Hypothalamus (tissue), 51 donors: ENCODE results near the gene OPRL1.
A peak's percentile ranks its signal among the peaks of the same experiment; 100 is the strongest.
"Not testable (repeated sequence)": the region's sequence is repeated elsewhere in the genome, so short reads cannot be mapped to it uniquely, and the experiment has no call there.

Experiments used
- DNase-seq, 51 donors: peaks; one replicate each; lab custom pipeline; 2025; lab: John Stamatoyannopoulos, UW

OPRL1 gene

GRCh38 chr20:64082820-64083377 is 3.0 kb downstream of the OPRL1 start:
- peak in 3 of 51 donors; percentile 10 to 22 (median 21) for DNase-seq

- DNase-seq: peak in 40 of 51 donors; percentile 14 to 82 (median 50)
These were observed 3.5 kb downstream of the OPRL1 start for GRCh38 chr20:64083378-64083803.

- no peak for DNase-seq
These were observed 4.2 kb downstream of the OPRL1 start, which contains the start of gene LKAAEAR1 for GRCh38 chr20:64083804-64084684. Gene LKAAEAR1, minus strand, starts transcription at chr20:64084398. Its CDS starts 179 bp downstream, at chr20:64084219.

GRCh38 chr20:64084685-64085152 is 4.8 kb downstream of the OPRL1 start:
- no peak for DNase-seq

- DNase-seq: no peak
These were observed 6.9 kb downstream of the OPRL1 start for GRCh38 chr20:64086801-64087200.

GRCh38 chr20:64087226-64087825 is 7.4 kb downstream of the OPRL1 start:
- not testable (repeated sequence) for DNase-seq

- not testable (repeated sequence) for DNase-seq
These were observed 8.7 kb downstream of the OPRL1 start for GRCh38 chr20:64088586-64088985.

GRCh38 chr20:64090165-64090564 is 10.3 kb downstream of the OPRL1 start:
- DNase-seq: peak in 19 of 51 donors; percentile 12 to 67 (median 35)

GRCh38 chr20:64091340-64091739 is 11.5 kb downstream of the OPRL1 start:
- no peak for DNase-seq

- peak in 8 of 51 donors; percentile 26 to 50 (median 36) for DNase-seq
These were observed 11.9 kb downstream of the OPRL1 start for GRCh38 chr20:64091770-64092169.

- peak in 2 of 51 donors; percentile 23 to 42 for DNase-seq
These were observed 12.6 kb downstream of the OPRL1 start for GRCh38 chr20:64092258-64093012.

GRCh38 chr20:64093013-64093503 is 13.2 kb downstream of the OPRL1 start:
- no peak for DNase-seq

GRCh38 chr20:64095455-64095854 is 15.6 kb downstream of the OPRL1 start:
- DNase-seq: no peak

GRCh38 chr20:64095927-64096326 is 16.0 kb downstream of the OPRL1 start:
- no peak for DNase-seq

- no peak for DNase-seq
These were observed 16.7 kb downstream of the OPRL1 start for GRCh38 chr20:64096535-64096934.

GRCh38 chr20:64098471-64099013 is 18.7 kb downstream of the OPRL1 start:
- DNase-seq: no peak

- DNase-seq: peak in 8 of 51 donors; percentile 14 to 40 (median 28)
These were observed 19.4 kb downstream of the OPRL1 start for GRCh38 chr20:64099086-64099786.

GRCh38 chr20:64099880-64100565 is 20.1 kb downstream of the OPRL1 start:
- DNase-seq: no peak

GRCh38 chr20:64100566-64100888 is 20.6 kb downstream of the OPRL1 start:
- DNase-seq: no peak
